PC-9 (cell line): Measurements from ENCODE around the gene REEP3.

ENCODE experiments used
- CTCF ChIP-seq: fragments of 200-600 bp; sonication (generic); conservative IDR thresholded peaks from 2 replicates; pipeline ENCODE4 v1.6.1; 2017; ENCODE audit warnings: mixed run types, antibody characterized with exemption, mild to moderate bottlenecking, moderate library complexity
- EZH2 ChIP-seq: fragments of 200-600 bp; sonication (generic); IDR thresholded peaks from 2 replicates; pipeline ENCODE4 v1.8.0; 2017; ENCODE audit warnings: antibody characterized with exemption, low read depth

GRCh38 chr10:63506554-63506953 is 14.6 kb upstream of the REEP3 start:
- TF ChIP-seq CTCF (no peak), EZH2 (no peak)
